Skeletal muscle satellite cell (primary cell): ENCODE data around the gene NBEA.

Source experiments
- H3K27me3 ChIP-seq: 2 replicates; pipeline ENCODE4 v1.7.0; 2013; ENCODE audit warnings: low read length; ENCODE audit not compliant: control insufficient read depth, insufficient read depth
- H3K36me3 ChIP-seq: 2 replicates; pipeline ENCODE4 v1.7.0; 2013; ENCODE audit warnings: mild to moderate bottlenecking, control low read depth, low read length; ENCODE audit not compliant: insufficient read depth
- H3K4me1 ChIP-seq: 2 replicates; pipeline ENCODE4 v1.7.0; 2013; ENCODE audit warnings: low read length; ENCODE audit not compliant: control insufficient read depth, insufficient read depth
- H3K4me2 ChIP-seq: 2 replicates; pipeline ENCODE4 v1.7.0; 2013; ENCODE audit warnings: mild to moderate bottlenecking, low read length
- H3K4me3 ChIP-seq: 2 replicates; pipeline ENCODE4 v1.7.0; 2013; ENCODE audit warnings: low read length
- H3K9ac ChIP-seq: 2 replicates; pipeline ENCODE4 v1.7.0; 2013; ENCODE audit warnings: mild to moderate bottlenecking, low read depth, low read length, moderate library complexity
- H3K9me3 ChIP-seq: replicated peaks from 2 replicates; pipeline ENCODE4 v1.7.0; 2013; ENCODE audit warnings: mild to moderate bottlenecking, control low read depth, low read length

The NBEA gene

GRCh38 chr13:35706721-35707120, 764.7 kb downstream of the NBEA start:
- H3K4me2 ChIP-seq, result no peak overlapping the region
- no peaks in the 10 kb centered on the region for H3K4me1 ChIP-seq
- H3K9ac ChIP-seq, result no peak overlapping the region
- no peaks in the 10 kb centered on the region for H3K9me3 ChIP-seq
- H3K36me3 ChIP-seq, result no peaks in the 10 kb centered on the region
- H3K4me3 ChIP-seq, result no peak overlapping the region
- no peaks in the 10 kb centered on the region for H3K27me3 ChIP-seq

GRCh38 chr13:35711909-35712308, 769.8 kb downstream of the NBEA start:
- Histone ChIP-seq H3K4me1 (no peaks in the 10 kb centered on the region), H3K4me3 (no peak overlapping the region), H3K9ac (no peak overlapping the region), H3K9me3 (no peaks in the 10 kb centered on the region), H3K36me3 (no peaks in the 10 kb centered on the region), H3K4me2 (no peak overlapping the region), H3K27me3 (no peaks in the 10 kb centered on the region)

- H3K9me3 ChIP-seq, result no peaks in the 10 kb centered on the region
- no peak overlapping the region for H3K9ac ChIP-seq
- H3K4me2 ChIP-seq, result no peak overlapping the region
- H3K36me3 ChIP-seq, result no peaks in the 10 kb centered on the region
- no peak overlapping the region for H3K4me3 ChIP-seq
- H3K27me3 ChIP-seq, result no peaks in the 10 kb centered on the region
- no peaks in the 10 kb centered on the region for H3K4me1 ChIP-seq
Observed at GRCh38 chr13:35712907-35713761, 771.1 kb downstream of the NBEA start.

GRCh38 chr13:35714121-35714520, 772.1 kb downstream of the NBEA start:
- no peaks in the 10 kb centered on the region for H3K36me3 ChIP-seq
- H3K27me3 ChIP-seq, result no peaks in the 10 kb centered on the region
- H3K4me3 ChIP-seq, result no peak overlapping the region
- H3K4me2 ChIP-seq, result no peak overlapping the region
- no peaks in the 10 kb centered on the region for H3K4me1 ChIP-seq
- H3K9me3 ChIP-seq, result no peaks in the 10 kb centered on the region
- H3K9ac ChIP-seq, result no peak overlapping the region

- Histone ChIP-seq H3K4me1 (no peaks in the 10 kb centered on the region), H3K27me3 (no peaks in the 10 kb centered on the region), H3K9me3 (no peaks in the 10 kb centered on the region), H3K4me2 (no peak overlapping the region), H3K36me3 (no peaks in the 10 kb centered on the region), H3K9ac (no peak overlapping the region), H3K4me3 (no peak overlapping the region)
Observed at GRCh38 chr13:35714588-35715377, 772.7 kb downstream of the NBEA start.

- Histone ChIP-seq H3K4me2 (no peak overlapping the region), H3K4me3 (no peak overlapping the region), H3K27me3 (no peaks in the 10 kb centered on the region), H3K9me3 (no peaks in the 10 kb centered on the region), H3K9ac (no peak overlapping the region), H3K4me1 (peaks cover 5% of the 10 kb centered on the region), H3K36me3 (no peaks in the 10 kb centered on the region)
Observed at GRCh38 chr13:35716186-35716585, 774.1 kb downstream of the NBEA start.

- Histone ChIP-seq H3K9ac (no peak overlapping the region), H3K4me2 (no peak overlapping the region), H3K4me3 (no peak overlapping the region), H3K36me3 (no peaks in the 10 kb centered on the region), H3K4me1 (peaks cover 5% of the 10 kb centered on the region), H3K9me3 (no peaks in the 10 kb centered on the region), H3K27me3 (no peaks in the 10 kb centered on the region)
Observed at GRCh38 chr13:35716729-35717128, 774.7 kb downstream of the NBEA start.

- Histone ChIP-seq H3K36me3 (no peaks in the 10 kb centered on the region), H3K9ac (no peak overlapping the region), H3K27me3 (no peaks in the 10 kb centered on the region), H3K4me1 (peaks cover 7% of the 10 kb centered on the region), H3K4me3 (no peak overlapping the region), H3K9me3 (no peaks in the 10 kb centered on the region), H3K4me2 (no peak overlapping the region)
Observed at GRCh38 chr13:35718084-35718483, 776.0 kb downstream of the NBEA start.

- no peak overlapping the region for H3K9ac ChIP-seq
- H3K4me3 ChIP-seq, result no peak overlapping the region
- peaks cover 28% of the 10 kb centered on the region for H3K4me1 ChIP-seq
- peak overlapping the region; percentile 81 for H3K4me2 ChIP-seq
- no peaks in the 10 kb centered on the region for H3K36me3 ChIP-seq
- no peaks in the 10 kb centered on the region for H3K27me3 ChIP-seq
- H3K9me3 ChIP-seq, result no peaks in the 10 kb centered on the region
Observed at GRCh38 chr13:35720290-35720689, 778.2 kb downstream of the NBEA start.

GRCh38 chr13:35720690-35721554, 778.9 kb downstream of the NBEA start:
- peak overlapping the region; percentile 64 for H3K4me3 ChIP-seq
- H3K9ac ChIP-seq, result no peak overlapping the region
- no peaks in the 10 kb centered on the region for H3K27me3 ChIP-seq

More at GRCh38 chr13:35720690-35721554, 778.9 kb downstream of the NBEA start:
- H3K36me3 ChIP-seq, result no peaks in the 10 kb centered on the region
- H3K9me3 ChIP-seq, result no peaks in the 10 kb centered on the region
- H3K4me1 ChIP-seq, result peaks cover 28% of the 10 kb centered on the region
- peak overlapping the region; percentile 81 for H3K4me2 ChIP-seq
